Bone marrow (tissue), 2 donors: Measurements from ENCODE around the gene B3GAT1.
"Not testable (repeated sequence)": the region's sequence is repeated elsewhere in the genome, so short reads cannot be mapped to it uniquely, and the experiment has no call there.

Experiments
- DNase-seq, 2 donors: peaks; one replicate each; lab custom pipeline; 2025; lab: John Stamatoyannopoulos, UW

B3GAT1 gene, protein sequence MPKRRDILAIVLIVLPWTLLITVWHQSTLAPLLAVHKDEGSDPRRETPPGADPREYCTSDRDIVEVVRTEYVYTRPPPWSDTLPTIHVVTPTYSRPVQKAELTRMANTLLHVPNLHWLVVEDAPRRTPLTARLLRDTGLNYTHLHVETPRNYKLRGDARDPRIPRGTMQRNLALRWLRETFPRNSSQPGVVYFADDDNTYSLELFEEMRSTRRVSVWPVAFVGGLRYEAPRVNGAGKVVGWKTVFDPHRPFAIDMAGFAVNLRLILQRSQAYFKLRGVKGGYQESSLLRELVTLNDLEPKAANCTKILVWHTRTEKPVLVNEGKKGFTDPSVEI

DNA sequence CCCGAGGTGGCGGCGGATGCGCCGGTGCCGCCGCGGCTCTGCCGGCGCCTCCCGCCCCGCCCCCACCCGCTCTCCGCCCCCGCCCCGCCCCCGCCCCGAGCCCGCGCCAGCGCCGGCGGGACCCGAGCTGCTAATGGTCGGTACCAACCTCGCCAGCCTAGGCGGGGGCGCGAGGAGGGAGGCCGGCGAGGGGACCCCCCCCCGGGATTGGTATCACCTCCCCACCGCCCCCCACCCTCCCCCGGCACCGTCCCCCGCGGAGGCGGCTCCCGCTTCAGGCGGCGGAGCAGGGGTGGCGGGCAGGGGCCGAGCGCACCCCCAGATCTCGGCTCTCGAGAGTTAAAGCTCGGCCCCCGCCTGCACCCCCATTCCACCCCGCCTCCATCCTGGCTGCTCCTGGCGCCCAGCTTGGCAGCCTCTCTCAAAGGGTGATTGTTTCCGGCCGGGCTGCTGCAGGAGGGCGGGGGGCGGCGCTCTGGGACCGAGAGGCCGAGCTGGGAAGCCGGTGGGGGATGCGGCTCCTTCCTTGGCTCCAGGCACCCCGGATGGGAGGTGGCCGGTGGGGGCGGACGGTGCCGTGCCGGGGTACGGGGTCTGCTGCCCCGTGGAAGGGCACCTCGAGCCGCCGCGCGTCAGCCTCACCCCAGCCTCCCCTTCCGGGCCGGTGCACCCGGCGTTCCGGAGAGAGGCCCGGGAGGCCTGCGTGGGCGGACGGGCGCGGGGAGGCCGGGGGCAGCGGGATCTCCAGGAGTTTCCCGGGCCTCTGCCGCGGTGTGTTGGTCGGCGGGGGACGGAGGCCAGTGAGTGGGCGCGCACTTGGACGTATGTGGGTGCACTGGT is at the start of gene B3GAT1:
Gene B3GAT1 (minus strand): TSS at position 40 of the 840 bp plus-strand sequence. CDS start 24,583 bp downstream, outside the sequence.
- no peak for DNase-seq

DNA sequence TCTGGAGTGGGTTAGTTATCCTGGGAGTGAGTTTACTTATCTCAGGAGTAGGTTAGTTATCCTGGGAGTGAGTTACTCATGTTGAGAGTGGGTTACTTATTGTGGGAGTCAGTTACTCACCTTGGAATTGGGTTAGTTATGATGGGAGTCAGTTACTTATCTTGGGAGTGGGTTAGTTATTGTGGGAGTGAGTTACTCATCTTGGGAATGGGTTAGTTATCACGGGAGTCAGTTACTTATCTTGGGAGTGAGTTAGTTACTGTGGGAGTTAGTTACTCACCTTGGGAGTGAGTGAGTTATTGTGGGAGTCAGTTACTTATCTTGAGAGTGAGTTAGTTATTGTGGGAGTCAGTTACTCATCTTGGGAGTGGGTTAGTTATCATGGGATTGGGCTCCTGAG is 49.6 kb upstream of the B3GAT1 start:
- no peak for DNase-seq

DNA sequence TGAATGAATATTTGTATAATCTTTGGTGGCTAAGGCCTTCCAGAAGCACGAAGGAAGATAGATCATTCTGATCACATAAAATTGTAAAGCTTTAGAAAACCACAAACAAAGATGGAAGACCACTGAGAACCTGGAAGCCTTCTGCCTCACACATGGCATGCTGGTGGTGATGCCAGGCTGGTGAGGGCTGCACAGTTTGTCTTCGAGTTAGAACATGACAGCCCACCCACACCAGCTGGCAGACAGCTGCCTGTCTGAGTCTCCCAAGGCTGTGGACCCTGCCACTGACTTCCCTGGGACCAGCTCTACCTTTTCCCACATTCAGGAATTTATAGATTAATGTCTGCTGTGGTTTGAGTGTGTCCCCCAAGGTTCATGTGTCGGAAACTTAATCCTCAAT is 48.8 kb upstream of the B3GAT1 start:
- DNase-seq, result no peak

DNA sequence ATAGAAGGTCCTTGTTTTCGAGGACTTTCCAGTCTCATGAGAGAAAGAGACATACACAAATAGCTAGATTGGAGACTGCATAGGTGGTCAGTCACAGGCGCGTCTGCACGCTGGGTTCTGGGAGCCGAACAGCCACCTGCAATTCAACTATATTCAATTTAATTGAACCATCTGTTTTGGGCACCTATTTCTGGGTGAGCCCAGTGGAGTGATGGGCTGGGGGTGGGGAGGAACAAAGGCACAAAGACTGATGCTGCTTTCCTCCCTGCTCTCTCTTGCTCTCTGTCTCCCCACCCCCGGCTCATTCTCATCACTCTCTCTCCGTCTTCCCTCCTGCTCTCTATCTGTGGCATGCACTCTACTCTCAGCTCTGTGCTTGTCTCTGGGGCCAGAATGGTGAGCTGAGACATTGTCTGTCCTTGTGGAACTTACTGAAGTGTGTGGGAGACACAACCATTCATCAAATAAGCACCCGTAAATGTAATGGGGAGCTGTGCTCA is 48.1 kb upstream of the B3GAT1 start:
- no peak for DNase-seq

DNA sequence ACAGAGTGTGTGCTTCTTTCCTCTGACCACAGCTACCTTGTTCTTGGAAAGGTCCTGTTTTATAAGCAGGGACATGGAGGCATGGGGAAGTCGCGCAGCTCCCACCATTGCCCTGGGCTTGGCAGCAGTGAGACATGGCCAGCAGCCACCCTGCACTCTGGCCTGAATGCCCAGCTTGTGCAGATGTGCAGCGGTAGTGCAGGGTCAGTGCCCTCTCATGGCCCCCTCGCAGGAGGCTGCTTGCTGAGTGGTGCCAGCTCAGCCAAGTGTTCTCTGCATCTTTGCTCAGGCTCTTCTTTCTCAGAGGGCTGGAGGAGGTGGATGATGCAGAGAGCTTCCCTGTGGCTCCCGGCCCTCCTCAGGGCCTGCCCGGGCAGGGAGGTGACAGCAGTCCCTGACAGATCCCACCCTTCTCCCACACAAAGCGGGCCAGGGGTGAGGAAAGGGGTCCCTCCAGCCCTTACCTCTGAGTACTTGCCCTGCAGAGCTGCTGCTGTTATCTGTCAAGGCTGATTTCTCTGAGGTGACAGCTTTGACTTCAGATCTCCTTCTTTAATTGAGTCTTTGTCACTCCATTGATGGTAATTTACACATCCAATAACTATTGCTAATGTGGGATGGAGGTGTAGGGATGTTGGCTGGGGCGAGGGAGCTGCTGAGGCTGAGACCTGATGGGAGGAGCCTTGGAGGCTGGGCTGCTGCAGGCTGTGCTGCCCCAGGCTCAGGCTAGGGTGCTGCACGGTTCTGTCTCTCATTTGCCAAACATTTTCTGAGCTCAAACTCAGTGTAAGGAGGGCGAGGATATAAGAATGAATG is 47.4 kb upstream of the B3GAT1 start:
- DNase-seq, result no peak

DNA sequence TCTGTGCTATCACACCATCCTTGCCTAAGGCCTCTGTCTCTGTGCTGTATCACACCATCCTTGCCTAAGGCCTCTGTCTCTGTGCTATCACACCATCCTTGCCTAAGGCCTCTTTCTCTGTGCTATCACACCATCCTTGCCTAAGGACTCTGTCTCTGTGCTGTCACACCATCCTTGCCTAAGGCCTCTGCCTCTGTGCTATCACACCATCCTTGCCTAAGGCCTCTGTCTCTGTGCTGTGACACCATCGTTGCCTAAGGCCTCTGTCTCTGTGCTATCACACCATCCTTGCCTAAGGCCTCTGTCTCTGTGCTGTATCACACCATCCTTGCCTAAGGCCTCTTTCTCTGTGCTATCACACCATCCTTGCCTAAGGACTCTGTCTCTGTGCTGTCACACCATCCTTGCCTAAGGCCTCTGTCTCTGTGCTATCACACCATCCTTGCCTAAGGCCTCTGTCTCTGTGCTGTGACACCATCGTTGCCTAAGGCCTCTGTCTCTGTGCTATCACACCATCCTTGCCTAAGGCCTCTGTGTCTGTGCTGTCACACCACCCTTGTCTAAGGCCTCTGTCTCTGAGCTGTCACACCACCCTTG is 45.5 kb upstream of the B3GAT1 start:
- DNase-seq, result not testable (repeated sequence)

DNA sequence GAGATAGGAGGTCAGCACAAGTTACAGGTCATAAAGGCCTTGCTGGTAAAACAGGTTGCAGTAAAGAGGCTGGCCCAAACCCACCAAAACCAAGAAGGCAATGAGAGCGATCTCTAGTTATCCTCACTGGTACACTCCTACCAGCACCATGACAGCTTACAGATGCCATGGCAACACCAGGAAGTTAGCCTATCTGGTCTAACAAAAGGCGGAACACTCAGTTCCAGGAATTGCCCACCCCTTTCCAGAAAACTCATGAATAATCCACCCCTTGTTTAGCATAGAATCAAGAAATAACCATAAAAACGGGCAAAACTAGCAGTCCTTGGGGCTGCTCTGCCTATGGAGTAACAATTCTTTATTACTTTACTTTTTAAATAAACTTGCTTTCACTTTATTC is 43.5 kb upstream of the B3GAT1 start:
- DNase-seq, result no peak

DNA sequence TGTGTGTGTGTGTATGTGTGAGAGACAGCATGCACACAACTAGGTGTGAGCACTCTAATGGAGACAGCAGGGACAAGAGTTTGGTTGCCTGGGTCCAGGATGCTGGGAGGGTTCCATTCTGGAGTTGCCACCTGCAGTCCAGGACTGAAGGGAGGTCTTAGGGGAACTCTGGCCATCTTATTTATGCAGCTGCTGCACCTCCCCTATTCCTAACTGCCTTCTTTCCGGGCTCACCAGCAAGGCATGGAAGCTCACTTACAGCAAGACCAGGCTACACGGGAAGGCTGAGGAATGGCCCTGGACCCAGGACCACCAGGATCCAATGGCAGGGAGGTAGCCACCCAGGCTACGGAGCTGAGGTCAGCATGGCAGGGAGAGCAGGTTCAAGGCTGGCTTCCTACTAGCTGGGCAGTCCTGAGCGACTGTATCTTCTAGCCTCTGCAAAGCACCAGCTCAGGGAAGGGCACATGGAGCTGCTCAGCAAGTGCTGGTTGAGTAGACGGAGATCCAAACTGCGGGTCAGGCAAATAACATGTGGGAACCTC is 42.2 kb upstream of the B3GAT1 start:
- no peak for DNase-seq

DNA sequence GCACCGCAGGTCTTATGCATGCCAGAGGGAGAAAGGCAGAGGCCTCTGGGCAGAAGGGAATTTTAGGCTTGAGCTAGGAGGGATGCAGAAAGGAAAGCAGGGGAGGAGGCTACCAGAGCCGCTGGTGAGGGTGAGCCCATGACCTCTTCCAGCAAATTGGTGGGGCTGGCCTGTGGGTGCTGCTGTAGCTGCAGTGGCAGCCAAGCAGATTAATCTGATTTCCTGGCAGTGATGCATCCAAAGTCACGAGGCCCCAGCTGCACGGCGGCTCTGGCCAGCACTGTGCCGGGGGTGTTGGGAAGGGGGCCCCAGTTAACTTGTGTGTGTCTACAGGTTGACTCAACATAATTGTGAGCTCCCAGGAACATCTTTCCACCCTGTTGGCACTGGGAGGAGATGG is 41.4 kb upstream of the B3GAT1 start:
- DNase-seq, result no peak

DNA sequence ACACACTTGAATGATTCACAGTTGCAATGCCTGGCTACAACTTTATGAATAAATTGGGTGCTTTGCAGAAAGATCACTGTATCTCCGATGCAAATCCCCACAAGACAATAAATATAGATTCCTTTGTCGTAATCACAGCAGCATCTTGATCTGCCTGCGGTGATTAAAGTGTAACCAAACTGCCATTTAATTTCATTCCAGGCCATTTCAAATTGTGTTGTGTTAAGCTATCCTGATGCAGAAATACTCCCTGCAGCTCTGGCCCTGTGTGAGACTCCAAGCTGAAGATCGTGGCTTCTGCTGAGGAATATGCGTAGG is 40.8 kb upstream of the B3GAT1 start:
- DNase-seq, result no peak

DNA sequence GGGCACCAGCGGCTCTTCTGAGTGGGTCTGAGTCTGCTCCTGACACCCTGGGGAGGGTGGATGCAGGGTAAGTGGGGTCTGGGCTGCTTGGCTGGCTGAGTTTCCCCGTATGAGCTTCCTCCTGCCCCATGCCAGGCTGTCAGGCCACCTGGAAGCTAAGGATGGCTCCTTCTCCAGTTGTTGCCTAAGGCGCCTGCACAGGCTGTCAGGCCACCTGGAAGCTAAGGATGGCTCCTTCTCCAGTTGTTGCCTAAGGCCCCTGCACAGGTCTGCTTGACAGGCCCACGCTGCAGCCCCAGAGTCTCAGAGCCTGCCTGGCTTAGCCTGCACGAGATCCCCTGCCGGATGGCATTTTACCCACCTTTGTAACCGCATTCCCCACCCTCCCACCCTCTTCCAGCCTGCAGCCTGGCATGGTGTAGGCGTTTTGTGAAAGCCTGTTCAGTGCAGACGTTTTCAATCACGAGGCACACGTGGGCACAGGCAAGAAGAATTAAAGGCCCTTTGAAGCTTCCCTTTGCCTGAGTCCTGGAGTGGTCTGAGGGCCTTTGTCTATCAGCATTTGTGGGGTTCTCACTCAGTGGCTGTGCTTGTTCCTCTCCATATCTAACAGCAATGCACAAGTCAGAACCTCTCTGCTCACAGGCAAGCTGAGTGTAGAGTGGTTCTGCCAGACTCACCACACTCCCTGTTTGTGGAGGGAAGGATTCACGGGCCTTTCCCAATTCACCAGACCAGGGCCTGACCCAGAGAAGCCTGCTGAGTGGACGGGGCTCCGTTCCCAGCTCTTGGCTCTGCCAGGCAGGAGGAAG is 40.2 kb upstream of the B3GAT1 start:
- no peak for DNase-seq

DNA sequence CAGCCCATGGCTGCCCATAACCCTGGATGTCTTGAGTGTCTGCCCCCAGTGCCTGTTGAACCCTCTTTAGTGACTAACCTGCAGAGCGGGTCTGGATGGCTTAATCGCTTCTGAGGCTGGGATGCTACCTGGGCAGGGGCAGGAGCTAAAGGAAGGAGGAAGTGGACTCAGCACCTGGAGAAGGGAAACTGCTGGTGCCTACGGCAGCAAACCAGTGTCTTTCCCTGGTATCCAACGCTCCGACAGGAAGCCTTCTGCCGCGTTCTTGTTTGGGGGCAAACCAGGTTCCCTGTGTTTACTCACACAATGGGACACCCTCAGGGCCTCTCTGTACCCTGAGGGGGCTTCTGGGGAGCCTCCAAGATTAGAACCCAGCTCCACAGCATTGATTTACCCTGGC is 38.1 kb upstream of the B3GAT1 start:
- DNase-seq, result no peak

DNA sequence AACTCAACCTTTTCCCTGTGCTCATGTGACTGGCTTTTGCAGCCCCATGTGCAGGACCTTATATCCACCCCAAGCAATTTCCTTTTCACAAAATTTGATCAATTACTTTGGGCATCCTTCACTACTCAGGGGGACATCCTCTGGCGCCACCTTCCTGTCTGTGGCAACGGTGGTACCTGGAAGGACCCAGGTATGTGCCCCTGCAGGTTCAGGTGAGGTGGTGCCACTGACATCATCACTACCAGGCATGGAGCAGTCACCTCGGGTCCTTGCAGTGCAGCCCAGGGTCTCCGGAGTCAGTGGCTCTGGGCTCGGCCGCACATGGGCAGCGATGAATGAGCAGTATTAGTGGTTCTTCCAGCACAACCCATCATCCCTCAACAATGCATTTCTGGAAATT is 37.7 kb upstream of the B3GAT1 start:
- DNase-seq, result no peak

DNA sequence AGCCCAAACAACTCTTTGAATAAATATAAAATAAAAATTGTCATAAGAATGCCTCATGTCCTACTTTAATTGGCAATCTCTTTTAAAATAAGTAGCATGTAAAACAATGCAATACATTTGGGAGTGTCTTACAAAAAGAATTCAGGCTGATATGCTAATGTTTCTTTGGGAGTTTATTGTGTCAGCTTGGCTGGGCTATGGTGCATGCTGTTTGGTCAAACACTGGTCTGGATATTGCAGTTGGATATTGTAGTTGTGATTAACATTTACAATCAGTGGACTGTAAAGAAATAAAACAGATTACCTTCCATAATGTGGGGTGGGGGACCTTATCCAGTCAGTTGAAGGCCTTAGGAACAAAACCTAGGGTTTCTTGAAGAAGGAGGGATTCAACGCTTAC is 37.0 kb upstream of the B3GAT1 start:
- no peak for DNase-seq

DNA sequence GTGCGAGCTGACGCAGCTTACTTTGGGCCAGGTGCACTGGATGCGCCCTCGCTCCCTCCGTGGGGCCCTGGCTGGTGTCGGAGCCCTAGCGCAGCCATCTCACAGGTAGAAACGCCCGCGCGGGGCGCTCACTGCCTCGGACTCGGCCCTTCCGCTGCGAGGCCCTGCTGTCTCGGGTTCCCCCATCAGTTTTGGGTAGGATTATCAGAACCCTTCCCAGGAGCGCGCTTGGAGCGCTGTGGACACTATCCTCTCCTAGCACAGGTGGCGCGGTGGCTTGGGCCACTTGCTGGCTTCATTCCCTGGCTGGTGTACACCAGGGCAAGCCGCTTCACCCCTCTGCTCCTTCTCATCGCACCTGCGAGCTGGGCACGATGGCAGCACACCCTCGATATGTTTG is 35.7 kb upstream of the B3GAT1 start:
- DNase-seq, result no peak

DNA sequence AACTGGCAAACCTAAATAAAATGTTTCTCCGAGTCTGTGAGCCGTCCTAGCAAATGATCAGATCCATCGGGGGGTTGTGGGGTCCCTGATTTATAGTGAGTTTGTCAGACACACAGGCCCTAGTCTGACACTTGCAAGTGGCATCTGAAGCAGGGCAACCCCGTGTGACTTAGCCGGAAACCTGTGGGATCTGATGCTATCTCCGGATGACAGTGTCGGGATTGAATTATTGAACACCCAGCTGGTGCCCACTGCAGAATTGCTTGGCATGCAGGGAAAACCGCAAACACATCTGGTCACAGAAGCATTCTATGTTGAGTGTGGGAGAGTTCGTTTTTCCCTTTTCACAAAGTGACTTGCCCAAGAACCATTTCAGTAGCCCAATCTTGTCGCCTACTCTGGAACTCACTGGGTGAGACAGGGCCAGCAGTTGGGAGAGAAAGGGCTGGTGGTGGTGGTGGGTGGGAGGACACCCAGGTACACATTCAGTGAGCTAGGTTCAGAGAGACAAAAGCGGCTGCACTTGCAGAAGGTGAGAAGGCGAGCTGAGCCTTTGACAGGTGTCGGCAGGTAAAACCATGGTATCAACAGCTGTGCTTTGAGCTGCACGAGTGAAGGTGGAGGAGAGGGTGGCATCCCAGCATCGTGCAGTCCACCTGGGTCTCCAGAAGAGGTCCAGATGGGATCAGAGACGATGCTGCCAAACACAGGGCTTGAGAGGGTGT is 33.7 kb upstream of the B3GAT1 start:
- no peak for DNase-seq

DNA sequence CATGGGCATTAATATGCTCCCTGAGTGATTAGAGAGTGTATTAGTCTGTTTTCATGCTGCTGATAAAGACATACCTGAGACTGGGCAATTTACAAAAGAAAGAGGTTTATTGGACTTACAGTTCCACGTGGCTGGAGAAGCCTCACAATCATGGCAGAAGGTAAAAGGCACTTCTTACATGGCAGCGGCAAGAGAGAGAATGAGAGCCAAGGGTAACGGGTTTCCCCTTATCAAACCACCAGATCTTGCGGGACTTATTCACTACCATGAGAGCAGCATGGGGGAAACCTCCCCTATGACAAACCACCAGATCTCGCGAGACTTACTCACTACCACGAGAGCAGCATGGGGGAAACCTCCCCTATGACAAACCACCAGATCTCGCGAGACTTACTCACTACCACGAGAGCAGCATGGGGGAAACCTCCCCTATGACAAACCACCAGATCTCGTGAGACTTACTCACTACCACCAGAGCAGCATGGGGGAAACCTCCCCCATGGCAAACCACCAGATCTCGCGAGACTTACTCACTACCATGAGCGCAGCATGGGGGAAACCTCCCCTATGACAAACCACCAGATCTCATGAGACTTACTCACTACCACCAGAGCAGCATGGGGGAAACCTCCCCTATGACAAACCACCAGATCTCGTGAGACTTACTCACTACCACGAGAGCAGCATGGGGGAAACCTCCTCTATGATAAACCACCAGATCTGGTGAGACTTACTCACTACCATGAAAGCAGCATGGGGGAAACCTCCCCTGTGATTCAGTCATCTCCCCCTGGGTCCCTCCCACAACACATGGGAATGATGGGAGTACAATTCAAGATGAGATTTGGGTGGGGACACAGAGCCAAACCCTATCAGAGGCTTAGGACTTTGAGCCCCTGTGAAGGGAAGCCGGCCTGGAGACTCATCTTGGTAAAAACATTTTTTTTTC is 32.4 kb upstream of the B3GAT1 start:
- not testable (repeated sequence) for DNase-seq

DNA sequence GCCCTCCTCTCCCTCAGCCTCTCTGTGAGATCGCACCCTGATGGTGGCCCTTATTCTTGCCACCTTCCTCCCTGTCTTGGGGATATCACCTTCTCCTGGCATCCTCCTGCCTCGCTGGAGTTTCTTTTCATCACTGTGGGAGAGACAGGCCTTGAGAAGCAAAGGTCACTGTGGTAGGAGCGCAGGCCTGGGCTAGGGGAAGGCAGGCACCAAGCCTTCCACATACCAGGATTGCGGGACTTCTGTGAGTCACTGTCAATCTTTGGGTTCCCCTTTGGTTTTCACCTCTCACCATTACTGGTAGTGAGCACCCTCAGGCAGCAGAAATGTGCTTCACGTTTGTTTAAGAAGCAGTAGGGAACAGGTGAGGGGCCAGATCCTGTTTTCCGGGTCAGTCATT is 31.2 kb upstream of the B3GAT1 start:
- DNase-seq, result no peak

DNA sequence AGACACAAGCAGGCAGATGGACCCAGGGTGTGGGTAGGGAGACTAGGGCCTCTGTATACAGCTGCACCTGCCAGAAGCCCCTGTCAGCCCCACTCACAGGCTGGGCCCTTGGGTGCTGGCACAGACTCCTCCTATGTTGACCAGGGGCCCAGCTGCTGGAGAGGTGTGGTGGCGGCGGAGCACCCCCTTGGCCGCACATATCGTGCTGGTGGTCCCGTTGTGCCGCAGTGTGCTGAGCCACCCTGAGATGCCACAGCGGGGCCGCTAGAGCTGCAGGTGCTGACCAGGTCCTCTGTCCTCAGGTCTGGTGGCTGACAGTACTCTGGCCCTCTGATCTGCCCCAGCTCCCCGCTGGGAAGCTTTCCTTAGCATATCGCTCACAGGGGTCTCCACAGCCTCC is 30.2 kb upstream of the B3GAT1 start:
- no peak for DNase-seq
